B cell (primary cell): ENCODE results near the gene MBD3. TPM values are rescaled to one million over a fixed set of nuclear protein-coding genes. Genes with fewer than 3 reads are reported as not detected.
A peak's percentile ranks its signal among the peaks of the same experiment; 100 is the strongest.

Experiments used
- ATAC-seq: fragments of 200-7000 bp; cut with Tn5 transposase; one replicate; pipeline ENCODE4 v1.10.0; 2021; ENCODE audit warnings: low read depth, mild to moderate bottlenecking, moderate number of reproducible peaks, moderate library complexity
- CTCF ChIA-PET: fragments of 350-600 bp; sonication (Branson Sonifier 250); formaldehyde crosslinking; loops from one replicate; lab custom pipeline; 2021; ENCODE audit warnings: antibody characterized with exemption, inconsistent platforms; lab: Charles Lee
- POLR2A ChIA-PET: fragments of 350-600 bp; sonication (Branson Sonifier 250); formaldehyde crosslinking; loops from one replicate; lab custom pipeline; 2021; ENCODE audit warnings: antibody characterized with exemption; lab: Charles Lee
- DNase-seq: peaks from one replicate; pipeline ENCODE4 v3.0.0; 2013
- H2AFZ ChIP-seq: 2 replicates; pipeline ENCODE4 v1.6.1; 2012; ENCODE audit warnings: mild to moderate bottlenecking, low read depth, low read length; ENCODE audit not compliant: insufficient read depth, poor library complexity, severe bottlenecking
- H3K27ac ChIP-seq, 2 donors: 1 replicate in 1 of 2; 2 replicates in 1 of 2; pipeline ENCODE4 v1.5.1; 2012 to 2013; ENCODE audit warnings: low read length in 2 of 2, mild to moderate bottlenecking in 2 of 2, moderate library complexity in 1 of 2
- H3K27me3 ChIP-seq, 4 experiments: fragments of 200-600 bp in 1 of 4; sonication (generic) in 1 of 4; replicated peaks in 1 of 4; 1 replicate in 2 of 4; 2 replicates in 2 of 4; pipeline versions ENCODE4 v1.6.1 to v1.7.0; 2013 to 2016; ENCODE audit warnings: low read length in 3 of 4, mild to moderate bottlenecking in 2 of 4, mixed read lengths in 1 of 4, moderate library complexity in 1 of 4; ENCODE audit not compliant: insufficient read depth in 4 of 4, control insufficient read depth in 3 of 4; ENCODE audit errors: control extremely low read depth in 1 of 4
- H3K36me3 ChIP-seq, 2 experiments: replicated peaks in 1 of 2; 1 replicate in 1 of 2; 2 replicates in 1 of 2; pipeline versions ENCODE4 v1.6.1 to v1.7.1; 2013; ENCODE audit warnings: low read length in 1 of 2; ENCODE audit not compliant: insufficient read depth in 2 of 2, control insufficient read depth in 1 of 2; ENCODE audit errors: control extremely low read depth in 1 of 2, extremely low read depth in 1 of 2
- H3K4me1 ChIP-seq, 2 donors: fragments of 200-600 bp in 1 of 2; sonication (generic) in 1 of 2; 1 replicate in 1 of 2; 2 replicates in 1 of 2; pipeline versions ENCODE4 v1.5.1 to v1.6.1; 2013 to 2017; ENCODE audit warnings: low read length in 2 of 2; ENCODE audit not compliant: control insufficient read depth in 2 of 2, insufficient read depth in 2 of 2
- H3K4me2 ChIP-seq: replicated peaks from 2 replicates; pipeline ENCODE3; 2012; ENCODE audit warnings: mild to moderate bottlenecking, low read depth, low read length; ENCODE audit not compliant: poor library complexity, severe bottlenecking
- H3K4me3 ChIP-seq, 5 experiments: fragments of 200-600 bp in 1 of 5; sonication (generic) in 1 of 5; 1 replicate in 3 of 5; 2 replicates in 2 of 5; pipeline versions ENCODE4 v1.5.1 to v1.7.0; 2011 to 2016; ENCODE audit warnings: low read length in 4 of 5, mild to moderate bottlenecking in 4 of 5, low read depth in 2 of 5, control low read depth in 1 of 5, moderate library complexity in 1 of 5; ENCODE audit not compliant: insufficient read depth in 1 of 5; ENCODE audit errors: control extremely low read depth in 1 of 5, extremely low read depth in 1 of 5
- H3K79me2 ChIP-seq: fragments of 200-600 bp; sonication (generic); one replicate; pipeline ENCODE4 v1.6.0; 2016; ENCODE audit warnings: low read length; ENCODE audit not compliant: control insufficient read depth, insufficient read depth
- H3K9ac ChIP-seq: fragments of 200-600 bp; sonication (generic); 2 replicates; pipeline ENCODE4 v1.6.1; 2017; ENCODE audit warnings: mild to moderate bottlenecking, low read length, moderate library complexity
- H3K9me3 ChIP-seq, 3 donors: one replicate each; pipeline versions ENCODE4 v1.6.1 to v1.7.1; 2013; ENCODE audit warnings: low read length in 2 of 3; ENCODE audit not compliant: control insufficient read depth in 2 of 3, insufficient read depth in 1 of 3; ENCODE audit errors: control extremely low read depth in 1 of 3
- H4K20me1 ChIP-seq: 2 replicates; pipeline ENCODE4 v1.6.0; 2012; ENCODE audit warnings: mild to moderate bottlenecking, low read length; ENCODE audit not compliant: insufficient read depth, control insufficient read depth, poor library complexity, severe bottlenecking
- H3K27ac Mint-ChIP-seq: one replicate; pipeline ENCODE4 v1.8.0; 2021; ENCODE audit warnings: mixed read lengths
- H3K27me3 Mint-ChIP-seq: one replicate; pipeline ENCODE4 v1.8.0; 2021; ENCODE audit warnings: mixed read lengths
- H3K4me1 Mint-ChIP-seq: one replicate; pipeline ENCODE4 v1.8.0; 2021; ENCODE audit warnings: mixed read lengths
- H3K4me3 Mint-ChIP-seq: one replicate; pipeline ENCODE4 v1.8.0; 2021; ENCODE audit warnings: mixed read lengths
- H3K9me3 Mint-ChIP-seq: one replicate; pipeline ENCODE4 v1.8.0; 2022; ENCODE audit warnings: mixed read lengths; ENCODE audit not compliant: insufficient read depth
- EZH2 ChIP-seq: IDR thresholded peaks from 2 replicates; pipeline ENCODE4 v1.6.1; 2012; ENCODE audit warnings: borderline replicate concordance, low read depth, mild to moderate bottlenecking, moderate library complexity, low read length; ENCODE audit not compliant: insufficient read depth, poor library complexity, severe bottlenecking
- WGBS: methylation state at CpG from one replicate; pipeline ENCODE4 v1.1.5; 2013; ENCODE audit warnings: missing lambda C conversion rate; ENCODE audit not compliant: insufficient coverage; 5-methylcytosine and 5-hydroxymethylcytosine counted together
- intact Hi-C: fragments of 100-400 bp; cut with micrococcal nuclease; formaldehyde crosslinking; loops from one replicate; pipeline ENCODE4 v1.10.0; 2022
- polyA plus RNA-seq: library from polyadenylated mRNA; depleted of rRNA; stranded (reverse); fragments of >200 nt; gene quantifications from 2 replicates; pipeline ENCODE4 v1.2.3, GENCODE V29; 2012
- total RNA-seq, 2 donors: library from RNA; stranded (reverse); fragments of 120-200 nt in 1 of 2; gene quantifications; 1 replicate in 1 of 2; 2 replicates in 1 of 2; pipeline versions ENCODE4 v1.2.3 to v1.2.4, GENCODE V29; 2013 to 2022
- TF ChIP-seq, protein P1 (sequence below): fragments of 200-600 bp; IDR thresholded peaks from one replicate; pipeline ENCODE4 v1.8.0; 2022; ENCODE audit warnings: antibody characterized with exemption, mild to moderate bottlenecking

Gene MBD3
- total and polyA plus RNA-seq, 2 donors (not counting 1 experiment from before 2014, with no cell fraction given), result 48.1 to 84.6 TPM

DNA sequence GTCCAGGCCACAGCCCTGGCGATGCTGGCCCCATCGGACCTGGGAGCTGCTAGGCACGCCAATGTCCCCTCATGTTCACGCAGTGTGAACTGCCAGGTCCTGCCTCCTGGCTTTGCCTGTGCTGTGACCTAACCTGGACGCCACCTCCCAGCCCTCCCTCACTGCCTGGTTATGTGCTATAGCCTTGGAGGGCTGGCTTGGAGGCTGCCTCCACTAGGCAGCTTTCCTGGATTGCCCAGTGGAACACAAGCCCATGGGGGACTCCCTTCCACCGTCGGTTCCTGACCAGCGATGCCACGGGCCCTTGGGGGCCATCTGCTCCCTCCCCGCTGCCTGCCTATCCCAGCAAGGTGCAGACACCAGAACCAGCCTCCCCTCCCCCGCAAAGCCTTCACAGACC is 27.8 kb upstream of the MBD3 start:
- 81% methylated on average over 9 of the region's 11 CpGs for WGBS
- no peak overlapping the region for H3K4me2 ChIP-seq

DNA sequence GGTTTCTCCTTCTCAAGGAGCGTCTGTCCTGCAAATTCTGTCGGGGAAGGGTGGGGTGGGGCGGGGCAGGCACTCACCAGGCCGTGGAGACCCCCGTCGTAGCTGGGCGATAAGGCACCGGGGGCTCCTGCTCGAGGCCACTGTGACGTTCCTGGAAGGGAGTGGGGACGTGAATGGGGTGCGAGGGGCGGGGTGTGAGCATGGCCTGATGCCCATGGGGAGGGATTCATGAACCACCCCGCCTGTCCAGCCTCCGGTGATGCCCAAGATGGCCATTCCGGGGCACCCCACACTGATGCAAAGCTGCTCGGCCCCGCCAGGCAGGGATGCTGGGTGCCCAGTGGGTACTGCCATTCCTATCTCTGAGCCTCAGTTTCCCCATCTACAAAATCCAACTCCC is 27.0 kb upstream of the MBD3 start:
- peaks cover 19 to 42% of the 10 kb centered on the region in 2 donors for H3K4me1 ChIP-seq
- no peak overlapping the region for H3K9ac ChIP-seq
- H3K9me3 Mint-ChIP-seq, result no peaks in the 10 kb centered on the region
- H4K20me1 ChIP-seq, result peaks cover 98% of the 10 kb centered on the region
- WGBS, result 95% methylated on average over 13 of the region's 18 CpGs
- TF ChIP-seq EZH2, result no peak
- TF ChIP-seq, protein P1, sequence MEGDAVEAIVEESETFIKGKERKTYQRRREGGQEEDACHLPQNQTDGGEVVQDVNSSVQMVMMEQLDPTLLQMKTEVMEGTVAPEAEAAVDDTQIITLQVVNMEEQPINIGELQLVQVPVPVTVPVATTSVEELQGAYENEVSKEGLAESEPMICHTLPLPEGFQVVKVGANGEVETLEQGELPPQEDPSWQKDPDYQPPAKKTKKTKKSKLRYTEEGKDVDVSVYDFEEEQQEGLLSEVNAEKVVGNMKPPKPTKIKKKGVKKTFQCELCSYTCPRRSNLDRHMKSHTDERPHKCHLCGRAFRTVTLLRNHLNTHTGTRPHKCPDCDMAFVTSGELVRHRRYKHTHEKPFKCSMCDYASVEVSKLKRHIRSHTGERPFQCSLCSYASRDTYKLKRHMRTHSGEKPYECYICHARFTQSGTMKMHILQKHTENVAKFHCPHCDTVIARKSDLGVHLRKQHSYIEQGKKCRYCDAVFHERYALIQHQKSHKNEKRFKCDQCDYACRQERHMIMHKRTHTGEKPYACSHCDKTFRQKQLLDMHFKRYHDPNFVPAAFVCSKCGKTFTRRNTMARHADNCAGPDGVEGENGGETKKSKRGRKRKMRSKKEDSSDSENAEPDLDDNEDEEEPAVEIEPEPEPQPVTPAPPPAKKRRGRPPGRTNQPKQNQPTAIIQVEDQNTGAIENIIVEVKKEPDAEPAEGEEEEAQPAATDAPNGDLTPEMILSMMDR, result no peak
- peaks cover 51% of the 10 kb centered on the region for H3K79me2 ChIP-seq
- no peak overlapping the region for H2AFZ ChIP-seq
- POLR2A ChIA-PET, result no interaction called here
- no peaks in the 10 kb centered on the region for H3K27me3 ChIP-seq
- no peak overlapping the region for H3K27ac ChIP-seq
- DNase-seq (no peak), ATAC-seq (no peak)
- H3K4me1 Mint-ChIP-seq, result peaks cover 35% of the 10 kb centered on the region
- H3K9me3 ChIP-seq, result no peaks in the 10 kb centered on the region
- H3K36me3 ChIP-seq, result peaks cover 0 to 77% of the 10 kb centered on the region in 2 experiments
- CTCF ChIA-PET, result interaction anchor here (0.9 to 1.1 kb wide), 2 partner anchors 51 to 53 kb away, joined by 3 read pairs; no protein-coding TSS in a partner anchor
- intact Hi-C loops, result no loop called here
- no peak overlapping the region for H3K27ac Mint-ChIP-seq
- no peaks in the 10 kb centered on the region for H3K27me3 Mint-ChIP-seq
- H3K4me2 ChIP-seq, result no peak overlapping the region
- H3K4me3 ChIP-seq, result no peak overlapping the region
- no peak overlapping the region for H3K4me3 Mint-ChIP-seq

More for the DNA sequence above, 27.8 kb upstream of the MBD3 start:
- Histone ChIP-seq H3K27ac (peak overlapping the region in 1 of 2 donors; percentile 36), H3K36me3 (peaks cover 0 to 74% of the 10 kb centered on the region in 2 experiments), H4K20me1 (peaks cover 98% of the 10 kb centered on the region), H3K9ac (no peak overlapping the region), H3K27me3 (no peaks in the 10 kb centered on the region), H3K79me2 (peaks cover 49% of the 10 kb centered on the region), H3K4me1 (peaks cover 19 to 42% of the 10 kb centered on the region in 2 donors), H3K4me3 (no peak overlapping the region), H2AFZ (no peak overlapping the region), H3K9me3 (no peaks in the 10 kb centered on the region)
- POLR2A ChIA-PET, result no interaction called here
- DNase-seq, result no peak
- intact Hi-C loops, result no loop called here
- no peak overlapping the region for H3K4me3 Mint-ChIP-seq
- ATAC-seq, result no peak
- H3K4me1 Mint-ChIP-seq, result peaks cover 35% of the 10 kb centered on the region
- TF ChIP-seq EZH2, result no peak
- TF ChIP-seq, protein P1, result no peak
- CTCF ChIA-PET, result interaction anchor here (0.9 kb wide), 1 partner anchor 52 kb away, joined by 3 read pairs; no protein-coding TSS in a partner anchor
- H3K27me3 Mint-ChIP-seq, result no peaks in the 10 kb centered on the region
- peak overlapping the region; percentile 32 for H3K27ac Mint-ChIP-seq
- no peaks in the 10 kb centered on the region for H3K9me3 Mint-ChIP-seq
